NCI-H1105 treated with DMSO at 0.1 percent for 48 hours (cell line): ENCODE measurements around the gene PRKAG2.

Experiments used
- DNase-seq: peaks from one replicate; lab custom pipeline; 2025; lab: John Stamatoyannopoulos, UW

The PRKAG2 gene

GRCh38 chr7:151648429-151648828, 228.5 kb downstream of the PRKAG2 start:
- DNase-seq = no peak

DNA sequence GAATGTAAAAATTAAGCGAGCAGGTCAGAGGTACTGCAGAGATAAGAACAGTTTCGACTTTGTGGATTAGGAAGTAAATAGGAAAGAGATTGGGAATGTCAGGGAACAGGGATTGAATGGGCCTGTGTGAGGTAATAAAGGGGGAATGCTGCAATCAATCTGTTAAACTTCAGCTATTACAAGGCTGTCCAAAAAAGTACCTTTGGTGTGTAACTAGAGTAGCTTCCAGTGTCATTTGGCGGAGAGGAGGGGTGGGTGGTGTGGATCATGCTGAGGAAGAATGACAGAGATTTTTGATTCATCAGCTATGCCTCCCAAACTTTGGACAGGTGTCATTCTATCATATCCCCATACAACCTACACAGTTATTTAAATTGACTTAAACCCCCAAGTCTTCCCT, 229.0 kb downstream of the PRKAG2 start:
- DNase-seq = no peak

GRCh38 chr7:151647006-151647405, 229.9 kb downstream of the PRKAG2 start:
- no peak for DNase-seq

DNA sequence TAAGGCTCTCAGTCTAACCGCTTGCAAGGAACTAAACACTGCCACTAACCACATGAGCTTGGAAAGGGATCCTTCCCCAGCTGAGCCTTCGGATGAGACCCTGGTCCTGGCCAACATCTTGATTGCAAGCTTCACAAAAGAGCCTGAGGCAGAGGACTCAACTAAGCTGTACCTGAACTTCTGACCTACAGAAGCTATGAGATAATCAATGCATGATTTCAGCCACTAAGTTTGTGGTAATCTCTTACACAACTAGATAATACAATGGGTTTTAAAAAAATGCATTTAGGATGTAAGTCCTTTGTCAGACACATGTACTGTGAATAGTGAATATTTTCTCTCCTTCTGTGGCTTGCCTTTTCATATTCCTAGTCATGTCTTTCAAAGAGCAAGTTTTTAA, 231.6 kb downstream of the PRKAG2 start:
- no peak for DNase-seq

GRCh38 chr7:151644554-151644953, 232.4 kb downstream of the PRKAG2 start:
- DNase-seq = no peak

- no peak for DNase-seq
These were observed 234.2 kb downstream of the PRKAG2 start for GRCh38 chr7:151642746-151643145.

- no peak for DNase-seq
These were observed 235.3 kb downstream of the PRKAG2 start for GRCh38 chr7:151641587-151641986.

- no peak for DNase-seq
These were observed 239.1 kb downstream of the PRKAG2 start for GRCh38 chr7:151637781-151638261.

- DNase-seq = no peak
These were observed 242.3 kb downstream of the PRKAG2 start for GRCh38 chr7:151634643-151635042.

GRCh38 chr7:151633516-151633812, 243.5 kb downstream of the PRKAG2 start:
- DNase-seq = no peak

DNA sequence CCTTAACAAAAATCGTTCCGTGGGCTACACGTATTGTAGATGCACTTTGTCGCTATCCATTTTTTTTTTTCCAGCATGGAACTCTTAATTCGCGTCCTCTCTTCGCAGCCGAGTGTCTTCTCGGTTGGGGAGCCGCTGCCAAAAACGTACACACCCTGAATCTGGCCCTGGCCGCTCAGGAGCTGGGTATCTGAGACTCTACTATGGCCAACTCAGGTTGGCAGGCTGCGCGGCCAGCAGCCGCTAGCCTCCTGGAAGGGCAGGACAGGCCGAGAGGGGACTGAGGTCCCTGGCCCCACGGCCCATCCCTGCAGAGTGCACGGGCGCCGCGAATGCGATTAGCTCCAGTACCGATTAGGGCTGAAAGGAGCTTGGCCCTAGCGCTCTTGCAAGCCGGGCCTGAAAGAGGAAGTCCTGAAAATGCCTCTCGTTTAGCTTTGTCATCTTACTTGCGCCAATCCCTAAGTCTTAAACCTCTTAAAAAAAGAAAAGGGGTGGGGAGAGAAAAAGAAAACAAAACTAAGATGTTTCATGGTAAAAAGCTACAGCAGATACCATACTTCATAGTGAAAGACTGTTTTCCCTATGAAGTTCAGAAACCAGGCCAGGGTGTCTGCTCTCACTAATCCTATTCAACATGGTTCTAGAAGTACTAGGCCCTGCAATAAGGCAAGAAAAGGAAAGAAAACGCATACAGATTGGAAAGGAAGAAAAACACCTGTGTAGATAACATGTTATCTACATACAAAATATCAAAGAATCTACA, 244.0 kb downstream of the PRKAG2 start:
- DNase-seq = no peak

- DNase-seq = peak; percentile 81
These were observed 244.8 kb downstream of the PRKAG2 start for GRCh38 chr7:151631953-151632749.

DNA sequence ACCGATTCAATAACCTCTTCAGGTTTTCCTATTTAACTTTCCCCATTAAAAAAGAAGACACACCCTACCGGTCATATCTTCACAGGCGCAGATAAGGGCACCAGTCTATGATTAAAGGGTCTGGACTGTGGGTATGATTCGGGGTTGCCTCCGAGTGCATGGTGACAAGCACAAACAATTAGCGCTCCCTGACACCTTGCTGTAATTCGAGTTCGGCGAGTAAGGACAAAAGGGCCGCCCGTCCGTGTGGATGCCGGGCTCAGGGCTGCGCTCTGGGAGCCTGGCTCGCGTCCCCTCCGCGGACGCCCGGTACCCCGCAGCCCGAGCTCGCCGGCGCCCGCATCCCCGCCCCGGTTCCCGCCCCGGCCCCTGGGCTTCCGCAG, 245.4 kb downstream of the PRKAG2 start:
- DNase-seq = peak; percentile 52

DNA sequence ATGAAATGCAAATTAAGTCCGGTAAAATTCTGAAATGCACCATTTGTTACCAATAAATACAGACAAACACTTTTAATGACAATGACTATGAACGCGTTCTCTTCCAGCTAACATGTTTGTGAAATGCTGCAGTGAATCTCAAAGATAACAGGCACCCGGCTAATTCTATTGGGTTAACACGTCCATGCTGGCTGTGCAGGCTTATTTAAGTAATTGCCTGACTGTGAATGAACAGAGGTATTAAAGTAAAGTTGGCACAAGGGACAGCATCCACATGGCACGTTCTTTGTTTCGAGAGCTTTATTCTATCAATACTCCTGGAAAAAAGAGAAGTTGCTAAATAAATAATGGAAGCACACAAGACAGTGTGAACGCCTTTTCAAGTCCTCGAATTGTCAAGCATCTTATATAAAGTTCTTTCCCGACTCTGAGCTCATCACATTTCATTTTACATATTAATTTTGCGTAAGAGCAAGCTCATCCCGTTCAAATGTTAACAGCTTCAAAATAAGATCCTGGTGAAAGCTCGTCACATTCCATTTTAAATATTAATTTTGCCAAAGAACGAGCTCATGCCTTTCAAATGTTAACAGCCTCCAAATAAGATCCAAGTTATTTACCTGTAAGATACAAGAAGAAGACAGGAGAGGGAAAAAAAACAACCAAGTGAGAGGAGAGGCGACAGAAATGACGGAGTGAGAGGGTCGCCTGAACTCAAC, 245.9 kb downstream of the PRKAG2 start:
- peak; percentile 43 for DNase-seq

DNA sequence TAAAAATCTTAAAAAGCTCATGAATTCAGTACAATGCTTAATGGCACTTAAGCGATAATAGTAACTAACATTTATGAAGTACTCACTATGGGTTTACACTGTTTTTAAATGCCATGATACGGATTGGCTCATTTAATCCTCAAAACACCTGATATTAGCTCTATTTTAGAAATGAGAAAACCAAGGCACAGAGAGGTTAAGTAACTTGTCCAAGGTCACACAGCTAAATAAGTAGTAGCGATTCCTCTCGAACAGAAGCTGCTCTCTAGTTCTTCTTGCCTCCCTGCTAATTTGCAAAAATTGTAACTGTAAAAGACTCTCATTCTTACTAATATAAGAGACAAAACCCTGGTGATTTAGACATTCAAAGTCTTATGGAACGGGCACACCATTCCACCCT, 246.6 kb downstream of the PRKAG2 start:
- no peak for DNase-seq

- DNase-seq = no peak
These were observed 247.1 kb downstream of the PRKAG2 start for GRCh38 chr7:151629713-151630272.

GRCh38 chr7:151628846-151629604, 247.9 kb downstream of the PRKAG2 start:
- no peak for DNase-seq

DNA sequence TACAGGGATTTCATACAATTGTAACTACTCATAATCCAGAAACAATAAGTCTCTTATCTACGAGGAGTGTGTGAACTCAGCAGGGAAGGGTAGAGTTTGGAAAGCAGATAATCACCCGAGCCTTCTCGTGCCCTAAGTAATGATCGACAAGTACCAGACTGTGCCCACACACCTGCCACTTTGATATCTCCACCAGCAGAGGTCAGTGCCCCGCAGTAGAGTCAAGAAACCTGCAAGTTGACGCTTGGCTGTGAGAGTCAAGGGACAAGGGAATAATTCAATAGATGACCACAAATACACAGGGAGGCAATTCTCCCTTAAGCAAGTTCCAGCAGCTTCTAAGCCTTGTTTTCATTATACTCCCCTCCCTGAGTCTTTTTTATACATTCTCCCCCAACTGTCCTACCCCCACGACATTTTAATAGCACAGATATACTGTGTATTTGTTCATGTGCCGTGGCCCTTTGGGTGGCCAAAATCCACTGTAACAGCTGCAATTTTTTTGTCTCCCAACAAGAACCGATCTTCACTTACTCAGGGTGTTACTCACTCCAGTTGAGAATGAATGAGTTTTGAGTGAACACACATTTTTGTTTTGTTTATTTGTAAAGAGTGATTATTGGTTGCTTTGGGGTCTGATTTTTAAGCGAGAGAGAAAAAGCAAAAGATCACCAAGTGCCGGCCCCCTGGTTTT, 250.3 kb downstream of the PRKAG2 start:
- DNase-seq = peak; percentile 54

GRCh38 chr7:151625606-151626005, 251.3 kb downstream of the PRKAG2 start:
- no peak for DNase-seq

DNA sequence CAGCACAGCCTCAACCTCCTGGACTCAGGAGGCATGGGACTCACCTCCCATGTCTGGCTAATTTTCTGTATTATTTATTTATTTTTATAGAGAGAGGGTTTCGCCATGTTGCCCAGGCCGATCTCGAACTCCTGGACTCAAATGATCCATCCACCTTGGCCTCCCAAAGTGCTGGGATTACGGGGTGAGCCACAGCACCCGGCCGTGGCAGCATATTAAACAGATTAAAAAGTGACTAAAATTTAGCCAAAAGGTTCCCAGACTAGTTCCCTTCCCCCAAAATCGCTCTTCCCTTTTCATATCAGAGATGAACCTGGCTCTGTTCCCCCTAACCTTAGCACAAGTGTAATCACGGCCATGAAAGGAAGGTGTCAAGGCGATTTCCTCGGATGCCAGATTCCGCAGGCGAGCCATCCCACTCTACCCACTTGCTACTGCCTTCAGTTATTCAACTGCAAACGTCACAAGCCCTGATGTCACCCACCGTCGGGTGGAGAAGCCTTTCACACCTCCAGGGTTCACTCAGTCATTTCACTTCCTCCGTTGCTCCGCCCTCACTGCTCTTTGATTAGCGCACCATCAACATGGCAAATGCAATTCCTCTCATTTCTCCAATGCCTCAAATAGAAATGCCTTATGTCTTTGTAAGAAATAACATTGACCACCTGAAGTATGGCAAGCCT, 252.5 kb downstream of the PRKAG2 start:
- DNase-seq = no peak

DNA sequence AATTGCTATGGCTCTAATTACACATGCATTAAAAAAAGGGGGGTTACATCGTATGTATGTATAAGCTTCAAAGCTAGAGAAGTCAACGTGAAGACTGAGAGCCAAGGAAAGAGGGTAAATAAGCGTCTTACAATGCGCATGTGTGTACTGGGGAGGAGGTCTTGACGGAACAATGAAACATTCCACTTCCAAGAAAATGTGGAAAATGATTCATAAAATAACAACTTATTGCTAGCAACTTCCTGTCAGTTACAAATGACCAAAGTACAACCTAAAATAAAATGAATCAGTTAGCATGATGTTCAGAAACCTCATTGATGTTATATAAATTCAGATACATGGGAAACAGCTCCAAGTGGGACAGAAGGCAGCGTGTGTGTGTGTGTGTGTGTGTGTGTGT, 253.1 kb downstream of the PRKAG2 start:
- no peak for DNase-seq
